Activated T-helper 9 cell treated with anti-CD3 and anti-CD28 coated beads, Interleukin-2, amount 50 U/mL, for 16 hours (primary cell): ENCODE results near the gene YPEL3.
"Not testable (repeated sequence)": the region's sequence is repeated elsewhere in the genome, so short reads cannot be mapped to it uniquely, and the experiment has no call there.

Experiments used
- DNase-seq: peaks from one replicate; pipeline ENCODE4 v3.0.0-alpha.2; 2020; ENCODE audit warnings: low read depth

YPEL3 gene

GRCh38 chr16:30116291-30117207 lies 20.5 kb upstream of the YPEL3 start:
- DNase-seq, result no peak

- no peak for DNase-seq
These were observed 19.2 kb upstream of the YPEL3 start for GRCh38 chr16:30115238-30115637.

GRCh38 chr16:30114833-30115232 lies 18.8 kb upstream of the YPEL3 start:
- not testable (repeated sequence) for DNase-seq

GRCh38 chr16:30114411-30114810 lies 18.4 kb upstream of the YPEL3 start:
- DNase-seq, result no peak

GRCh38 chr16:30113711-30114333 lies 17.8 kb upstream of the YPEL3 start:
- no peak for DNase-seq

- no peak for DNase-seq
These were observed 17.2 kb upstream of the YPEL3 start, which contains the start of gene GDPD3 for GRCh38 chr16:30113031-30113710. TSS of gene GDPD3 (minus strand) at chr16:30113537. CDS start at chr16:30113478, 59 bp downstream.

- peak; percentile 43 for DNase-seq
These were observed 16.4 kb upstream of the YPEL3 start for GRCh38 chr16:30112197-30113030.

- DNase-seq, result no peak
These were observed 14.6 kb upstream of the YPEL3 start for GRCh38 chr16:30110661-30111060.

- no peak for DNase-seq
These were observed 12.2 kb upstream of the YPEL3 start for GRCh38 chr16:30108059-30108850.

- DNase-seq, result no peak
These were observed 8.5 kb upstream of the YPEL3 start for GRCh38 chr16:30104492-30104891.

GRCh38 chr16:30104090-30104489 lies 8.1 kb upstream of the YPEL3 start:
- no peak for DNase-seq

GRCh38 chr16:30096862-30097563 lies 1.0 kb upstream of the YPEL3 start:
- no peak for DNase-seq

- DNase-seq, result no peak
These were observed 591 bp downstream of the YPEL3 start for GRCh38 chr16:30095166-30096078.

GRCh38 chr16:30094541-30095165 lies 1.4 kb downstream of the YPEL3 start:
- no peak for DNase-seq

- peak; percentile 49 for DNase-seq
These were observed 3.5 kb downstream of the YPEL3 start for GRCh38 chr16:30092373-30093010.

GRCh38 chr16:30091474-30092372 lies 4.3 kb downstream of the YPEL3 start, which contains the start of gene TBX6:
TSS of gene TBX6 (minus strand) at chr16:30091924. CDS start at chr16:30091193, 731 bp downstream.
- DNase-seq, result peak; percentile 92
